OCI-LY1 (cell line): ENCODE measurements around the gene NPAS3.

Experiments used
- H2AFZ ChIP-seq: fragments of 200-600 bp; sonication (generic), shearing (Covaris generic); 2 replicates; pipeline ENCODE4 v1.6.0; 2014; ENCODE audit warnings: antibody characterized with exemption, mild to moderate bottlenecking, low read length
- H3F3A ChIP-seq: fragments of 200-600 bp; sonication (generic), shearing (Covaris generic); 2 replicates; pipeline ENCODE4 v1.6.0; 2014; ENCODE audit warnings: mild to moderate bottlenecking, antibody characterized with exemption, low read length, moderate library complexity; ENCODE audit not compliant: insufficient read depth
- H3K27ac ChIP-seq: fragments of 200-600 bp; sonication (generic); 2 replicates; pipeline ENCODE4 v1.5.1; 2014; ENCODE audit warnings: low read length, mixed run types, mild to moderate bottlenecking, low read depth; ENCODE audit not compliant: poor library complexity, severe bottlenecking
- H3K27me3 ChIP-seq: fragments of 200-600 bp; sonication (generic); 2 replicates; pipeline ENCODE4 v1.6.0; 2014; ENCODE audit warnings: antibody characterized with exemption, mild to moderate bottlenecking, low read length, moderate library complexity; ENCODE audit not compliant: insufficient read depth
- H3K36me3 ChIP-seq: fragments of 200-600 bp; sonication (generic); 2 replicates; pipeline ENCODE4 v1.6.1; 2014; ENCODE audit warnings: mild to moderate bottlenecking, antibody characterized with exemption, low read length, moderate library complexity, mixed read lengths; ENCODE audit not compliant: insufficient read depth
- H3K4me1 ChIP-seq: fragments of 200-600 bp; sonication (generic); 2 replicates; pipeline ENCODE4 v1.5.1; 2014; ENCODE audit warnings: mild to moderate bottlenecking, low read length, moderate library complexity; ENCODE audit not compliant: insufficient read depth, severe bottlenecking
- H3K4me2 ChIP-seq: fragments of 200-600 bp; sonication (generic), shearing (Covaris generic); 2 replicates; pipeline ENCODE4 v1.6.1; 2014; ENCODE audit warnings: low read length
- H3K4me3 ChIP-seq: fragments of 200-600 bp; sonication (generic); 2 replicates; pipeline ENCODE4 v1.5.1; 2014; ENCODE audit warnings: low read length, low read depth, mild to moderate bottlenecking, mixed read lengths; ENCODE audit not compliant: poor library complexity, severe bottlenecking
- H3K79me2 ChIP-seq: fragments of 200-600 bp; shearing (Covaris generic); 2 replicates; pipeline ENCODE4 v1.6.1; 2016; ENCODE audit warnings: mixed run types, low read length, mixed read lengths; ENCODE audit not compliant: insufficient read depth
- H3K9ac ChIP-seq: fragments of 200-600 bp; sonication (generic), shearing (Covaris generic); 2 replicates; pipeline ENCODE4 v1.6.1; 2014; ENCODE audit warnings: mild to moderate bottlenecking, low read length, mixed read lengths
- H3K9me2 ChIP-seq: fragments of 200-600 bp; sonication (generic), shearing (Covaris generic); 2 replicates; pipeline ENCODE4 v1.6.1; 2014; ENCODE audit warnings: low read depth, mild to moderate bottlenecking, low read length, mixed read lengths
- H3K9me3 ChIP-seq: fragments of 200-600 bp; shearing (Covaris generic); 2 replicates; pipeline ENCODE4 v1.6.1; 2014; ENCODE audit warnings: low read length, mixed read lengths
- H4K20me1 ChIP-seq: fragments of 200-600 bp; sonication (generic), shearing (Covaris generic); 2 replicates; pipeline ENCODE4 v1.6.0; 2016; ENCODE audit warnings: mild to moderate bottlenecking, low read length; ENCODE audit not compliant: insufficient read depth
- EZH2 ChIP-seq: fragments of 200-600 bp; sonication (generic), shearing (Covaris generic); IDR thresholded peaks from 2 replicates; pipeline ENCODE4 v1.8.0; 2017; ENCODE audit warnings: borderline replicate concordance, mixed run types, mild to moderate bottlenecking, antibody characterized with exemption, low read length, moderate library complexity, mixed read lengths
- TF ChIP-seq, protein P1 (sequence below): fragments of 200-600 bp; sonication (generic), shearing (Covaris generic); IDR thresholded peaks from 2 replicates; pipeline ENCODE4 v1.5.1; 2017; ENCODE audit warnings: mild to moderate bottlenecking, antibody characterized with exemption, low read length, moderate library complexity, mixed read lengths

Gene NPAS3

DNA sequence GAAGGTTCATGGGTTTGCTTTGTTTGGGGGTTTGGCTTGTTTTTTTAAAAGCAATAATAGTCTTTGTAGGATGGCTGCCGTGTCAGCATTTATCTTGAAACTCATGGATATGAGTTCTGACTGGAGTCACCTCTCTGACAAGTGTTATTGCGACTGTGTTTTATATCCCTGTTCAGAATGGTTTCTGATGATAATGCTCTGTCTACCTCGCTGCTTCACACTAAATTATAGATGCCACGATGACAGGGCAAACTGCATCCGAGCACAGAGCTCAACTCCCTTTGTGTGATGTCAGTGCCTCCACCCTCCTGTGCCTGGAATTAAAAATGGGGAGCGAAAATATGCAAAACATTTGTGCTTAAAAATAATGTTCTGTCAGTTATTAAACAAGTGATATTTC lies 761.4 kb downstream of the NPAS3 start:
- no peaks in the 10 kb centered on the region for H3K9me3 ChIP-seq
- H3K27me3 ChIP-seq, result no peaks in the 10 kb centered on the region
- no peaks in the 10 kb centered on the region for H3K4me1 ChIP-seq
- TF ChIP-seq, protein P1, sequence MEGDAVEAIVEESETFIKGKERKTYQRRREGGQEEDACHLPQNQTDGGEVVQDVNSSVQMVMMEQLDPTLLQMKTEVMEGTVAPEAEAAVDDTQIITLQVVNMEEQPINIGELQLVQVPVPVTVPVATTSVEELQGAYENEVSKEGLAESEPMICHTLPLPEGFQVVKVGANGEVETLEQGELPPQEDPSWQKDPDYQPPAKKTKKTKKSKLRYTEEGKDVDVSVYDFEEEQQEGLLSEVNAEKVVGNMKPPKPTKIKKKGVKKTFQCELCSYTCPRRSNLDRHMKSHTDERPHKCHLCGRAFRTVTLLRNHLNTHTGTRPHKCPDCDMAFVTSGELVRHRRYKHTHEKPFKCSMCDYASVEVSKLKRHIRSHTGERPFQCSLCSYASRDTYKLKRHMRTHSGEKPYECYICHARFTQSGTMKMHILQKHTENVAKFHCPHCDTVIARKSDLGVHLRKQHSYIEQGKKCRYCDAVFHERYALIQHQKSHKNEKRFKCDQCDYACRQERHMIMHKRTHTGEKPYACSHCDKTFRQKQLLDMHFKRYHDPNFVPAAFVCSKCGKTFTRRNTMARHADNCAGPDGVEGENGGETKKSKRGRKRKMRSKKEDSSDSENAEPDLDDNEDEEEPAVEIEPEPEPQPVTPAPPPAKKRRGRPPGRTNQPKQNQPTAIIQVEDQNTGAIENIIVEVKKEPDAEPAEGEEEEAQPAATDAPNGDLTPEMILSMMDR, result no peak
- TF ChIP-seq EZH2, result no peak
- H3K9ac ChIP-seq, result no peak overlapping the region
- H3K4me2 ChIP-seq, result no peak overlapping the region
- H3K4me3 ChIP-seq, result no peak overlapping the region
- no peaks in the 10 kb centered on the region for H3K79me2 ChIP-seq
- no peaks in the 10 kb centered on the region for H3F3A ChIP-seq
- no peaks in the 10 kb centered on the region for H4K20me1 ChIP-seq
- H3K27ac ChIP-seq, result no peak overlapping the region
- H2AFZ ChIP-seq, result no peak overlapping the region
- no peaks in the 10 kb centered on the region for H3K9me2 ChIP-seq
- H3K36me3 ChIP-seq, result no peaks in the 10 kb centered on the region

DNA sequence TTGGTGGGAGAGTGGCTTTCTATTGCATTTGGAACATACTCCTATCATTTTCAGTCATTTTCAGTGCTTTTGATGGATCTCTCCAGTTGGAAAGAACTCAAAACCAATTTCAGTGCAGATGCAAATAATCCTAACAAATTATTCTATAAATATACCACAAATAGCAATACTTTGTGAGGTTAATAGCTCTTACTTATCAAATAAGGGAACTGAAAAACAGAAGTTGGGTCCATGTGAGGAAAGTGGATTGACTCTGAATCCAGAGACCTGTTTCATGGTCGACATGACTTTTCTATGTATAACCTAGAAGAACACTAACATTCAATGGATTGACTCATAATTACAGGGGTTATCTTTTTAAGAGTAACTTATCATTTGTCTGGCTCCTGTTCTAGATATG lies 763.6 kb downstream of the NPAS3 start:
- no peaks in the 10 kb centered on the region for H3K36me3 ChIP-seq

DNA sequence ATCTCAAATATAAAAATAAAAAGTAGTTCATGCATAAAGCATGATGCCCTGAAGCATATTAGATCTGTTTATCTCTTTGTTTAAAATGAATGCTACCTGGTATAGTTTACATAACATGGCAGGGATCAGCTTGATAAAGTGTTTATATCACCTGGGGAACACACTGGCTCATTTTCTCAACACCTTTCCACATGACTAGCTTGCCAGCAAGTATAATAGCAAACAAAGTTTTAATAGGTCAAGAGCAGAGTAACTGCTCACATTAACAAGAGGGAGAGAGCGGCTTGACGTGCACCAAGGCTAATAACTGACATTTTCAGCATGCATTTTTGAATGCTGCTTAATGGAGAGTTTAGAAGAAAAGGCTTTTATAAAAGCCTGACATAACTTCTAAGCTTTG lies 765.8 kb downstream of the NPAS3 start:
- H3K4me3 ChIP-seq, result no peak overlapping the region

More for the DNA sequence above, 763.6 kb downstream of the NPAS3 start:
- Histone ChIP-seq H3F3A (no peaks in the 10 kb centered on the region), H3K9me2 (no peaks in the 10 kb centered on the region), H3K4me2 (no peak overlapping the region), H3K4me3 (no peak overlapping the region), H3K9ac (no peak overlapping the region), H3K4me1 (no peaks in the 10 kb centered on the region), H2AFZ (no peak overlapping the region), H3K79me2 (no peaks in the 10 kb centered on the region), H3K9me3 (no peaks in the 10 kb centered on the region), H3K27me3 (no peaks in the 10 kb centered on the region), H3K27ac (no peak overlapping the region), H4K20me1 (no peaks in the 10 kb centered on the region)
- TF ChIP-seq EZH2, result no peak

DNA sequence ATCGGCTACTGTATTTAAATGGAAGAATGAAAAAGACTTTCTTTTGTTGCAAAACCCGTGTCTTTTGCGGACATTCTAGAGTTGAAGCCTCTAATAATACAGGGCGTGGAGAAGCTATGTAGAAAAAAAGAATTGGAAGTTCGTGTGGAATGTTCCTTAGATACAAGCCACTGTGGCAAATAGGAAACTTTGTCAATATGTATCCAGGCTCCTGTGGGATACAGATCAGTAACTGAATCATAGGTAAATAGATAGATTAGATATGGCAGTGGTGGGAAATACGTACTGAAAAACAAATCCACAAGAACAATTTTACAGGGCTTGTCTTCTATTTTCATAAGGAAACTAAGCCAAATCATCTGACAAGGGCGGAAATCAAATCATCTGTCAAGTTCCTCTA lies 766.8 kb downstream of the NPAS3 start:
- Histone ChIP-seq H3K4me3 (no peak overlapping the region), H3K27me3 (no peaks in the 10 kb centered on the region), H3K4me1 (no peaks in the 10 kb centered on the region), H3K9me2 (no peaks in the 10 kb centered on the region), H3K9ac (no peak overlapping the region), H3K27ac (no peak overlapping the region), H2AFZ (no peak overlapping the region), H3F3A (no peaks in the 10 kb centered on the region), H4K20me1 (no peaks in the 10 kb centered on the region), H3K79me2 (no peaks in the 10 kb centered on the region), H3K36me3 (no peaks in the 10 kb centered on the region), H3K4me2 (no peak overlapping the region), H3K9me3 (no peaks in the 10 kb centered on the region)
- no peak for TF ChIP-seq EZH2
- TF ChIP-seq, protein P1, result no peak

More for the DNA sequence above, 765.8 kb downstream of the NPAS3 start:
- Histone ChIP-seq H3K9me2 (no peaks in the 10 kb centered on the region), H3K9ac (no peak overlapping the region), H3K36me3 (no peaks in the 10 kb centered on the region), H3F3A (no peaks in the 10 kb centered on the region), H3K9me3 (no peaks in the 10 kb centered on the region), H3K27me3 (no peaks in the 10 kb centered on the region), H3K4me2 (no peak overlapping the region), H3K27ac (no peak overlapping the region), H4K20me1 (no peaks in the 10 kb centered on the region), H2AFZ (no peak overlapping the region), H3K4me1 (no peaks in the 10 kb centered on the region), H3K79me2 (no peaks in the 10 kb centered on the region)
- TF ChIP-seq EZH2, result no peak
- TF ChIP-seq, protein P1, result no peak
